SK-N-SH (cell line): ENCODE results near the gene CASKIN2. TPM values are rescaled to one million over a fixed set of nuclear protein-coding genes. Genes with fewer than 3 reads are reported as not detected.

ENCODE experiments used
- CTCF ChIA-PET: fragments of 300-600, 350-600 bp; formaldehyde crosslinking; extraction: SDS; loops from one replicate; lab custom pipeline; 2021; lab: Yijun Ruan, JAX
- POLR2A ChIA-PET: fragments of 350-600 bp; sonication (Branson Sonifier 250); formaldehyde crosslinking; extraction: SDS; loops from one replicate; lab custom pipeline; 2020; ENCODE audit warnings: antibody characterized with exemption, inconsistent platforms; lab: Yijun Ruan, JAX
- DNase-seq: peaks from one replicate; pipeline ENCODE4 v3.0.0; 2012
- H2AFZ ChIP-seq: fragments of 200-600 bp; sonication (generic); 2 replicates; pipeline ENCODE4 v1.8.1; 2016; ENCODE audit warnings: antibody characterized with exemption, mild to moderate bottlenecking, low read depth
- H3F3A ChIP-seq: fragments of 200-600 bp; sonication (generic); replicated peaks from 2 replicates; pipeline ENCODE3; 2016; ENCODE audit warnings: antibody characterized with exemption, mild to moderate bottlenecking; ENCODE audit not compliant: insufficient read depth
- H3K27ac ChIP-seq, 2 experiments: fragments of 200-500 bp in 1 of 2; fragments of 200-600 bp in 1 of 2; sonication (Bioruptor generic) in 1 of 2; sonication (generic), shearing (Covaris generic) in 1 of 2; 2 replicates each; pipeline versions ENCODE4 v1.5.1 to v1.6.1; 2014 to 2016; ENCODE audit warnings: low read depth in 2 of 2, inconsistent platforms in 1 of 2, low read length in 1 of 2, mild to moderate bottlenecking in 1 of 2, mixed read lengths in 1 of 2
- H3K27me3 ChIP-seq: fragments of 200-600 bp; sonication (generic), shearing (Covaris generic); 2 replicates; pipeline ENCODE4 v1.6.1; 2016; ENCODE audit warnings: mixed run types; ENCODE audit not compliant: insufficient read depth
- H3K36me3 ChIP-seq, 2 experiments: fragments of 200-500 bp in 1 of 2; fragments of 200-600 bp in 1 of 2; sonication (Bioruptor generic) in 1 of 2; sonication (generic) in 1 of 2; replicated peaks in 1 of 2; 2 replicates each; pipeline versions ENCODE3 to v1.5.1; 2014 to 2016; ENCODE audit warnings: low read length in 1 of 2, mild to moderate bottlenecking in 1 of 2; ENCODE audit not compliant: insufficient read depth in 2 of 2, control insufficient read depth in 1 of 2
- H3K4me1 ChIP-seq, 2 experiments: fragments of 200-500 bp in 1 of 2; fragments of 200-600 bp in 1 of 2; sonication (Bioruptor generic) in 1 of 2; sonication (generic), shearing (Covaris generic) in 1 of 2; 2 replicates each; pipeline versions ENCODE4 v1.5.1 to v1.6.1; 2014 to 2016; ENCODE audit warnings: low read depth in 1 of 2, low read length in 1 of 2, mixed run types in 1 of 2; ENCODE audit not compliant: insufficient read depth in 2 of 2, control insufficient read depth in 1 of 2
- H3K4me2 ChIP-seq: fragments of 200-600 bp; sonication (generic), shearing (Covaris generic); 2 replicates; pipeline ENCODE4 v1.6.1; 2017; ENCODE audit warnings: mixed run types
- H3K4me3 ChIP-seq, 2 experiments: fragments of 200-500 bp in 1 of 2; fragments of 200-600 bp in 1 of 2; sonication (Bioruptor generic) in 1 of 2; sonication (generic), shearing (Covaris generic) in 1 of 2; 2 replicates each; pipeline versions ENCODE4 v1.5.1 to v1.8.1; 2014 to 2016; ENCODE audit warnings: low read depth in 2 of 2, inconsistent platforms in 1 of 2, low read length in 1 of 2, mild to moderate bottlenecking in 1 of 2, mixed read lengths in 1 of 2, moderate library complexity in 1 of 2
- H3K79me2 ChIP-seq: fragments of 200-600 bp; sonication (generic); 2 replicates; pipeline ENCODE4 v1.8.1; 2017; ENCODE audit warnings: mild to moderate bottlenecking; ENCODE audit not compliant: insufficient read depth
- H3K9ac ChIP-seq: fragments of 200-600 bp; sonication (generic); 2 replicates; pipeline ENCODE4 v1.6.1; 2017; ENCODE audit warnings: mixed run types
- H3K9me2 ChIP-seq: fragments of 200-600 bp; sonication (generic); 2 replicates; pipeline ENCODE4 v1.6.1; 2017; ENCODE audit warnings: mixed run types
- H3K9me3 ChIP-seq: fragments of 200-600 bp; sonication (generic); 2 replicates; pipeline ENCODE4 v1.6.1; 2017; ENCODE audit warnings: mixed run types, mild to moderate bottlenecking, moderate library complexity
- H4K20me1 ChIP-seq: fragments of 200-600 bp; sonication (generic); 2 replicates; pipeline ENCODE4 v1.6.1; 2017; ENCODE audit warnings: mild to moderate bottlenecking, mixed run types; ENCODE audit not compliant: insufficient read depth
- ELF1 ChIP-seq: IDR thresholded peaks from 2 replicates; pipeline ENCODE4 v1.4.0; 2012
- EZH2phosphoT487 ChIP-seq: fragments of 200-600 bp; sonication (generic); IDR thresholded peaks from 2 replicates; pipeline ENCODE4 v1.6.1; 2017; ENCODE audit warnings: low read depth, mixed run types, mild to moderate bottlenecking, antibody characterized with exemption, moderate library complexity, borderline replicate concordance
- FOXJ3 ChIP-seq: sonication (generic); formaldehyde crosslinking; IDR thresholded peaks from 2 replicates; pipeline ENCODE4 v1.5.1; 2020; ENCODE audit warnings: mild to moderate bottlenecking, missing genetic modification reagents
- MEF2A ChIP-seq: IDR thresholded peaks from 2 replicates; pipeline ENCODE4 v1.4.0; 2012; ENCODE audit warnings: low read depth, borderline replicate concordance
- NFIC ChIP-seq: IDR thresholded peaks from 2 replicates; pipeline ENCODE4 v1.4.0; 2012; ENCODE audit warnings: borderline replicate concordance
- RAD21 ChIP-seq: IDR thresholded peaks from 2 replicates; pipeline ENCODE4 v1.6.1; 2012; ENCODE audit warnings: mild to moderate bottlenecking, low read length
- TCF12 ChIP-seq: IDR thresholded peaks from 2 replicates; pipeline ENCODE4 v1.4.0; 2012
- TEAD4 ChIP-seq: IDR thresholded peaks from 2 replicates; pipeline ENCODE4 v1.4.0; 2012; ENCODE audit warnings: mild to moderate bottlenecking, borderline replicate concordance; ENCODE audit not compliant: insufficient read depth
- WGBS: methylation state at CpG from one replicate; pipeline ENCODE4 v1.1.6; 2017; ENCODE audit warnings: low lambda C conversion rate; 5-methylcytosine and 5-hydroxymethylcytosine counted together
- polyA plus RNA-seq, 3 experiments: library from polyadenylated mRNA; depleted of rRNA; stranded (reverse); fragments of >200 nt; gene quantifications; 2 replicates each; pipeline ENCODE4 v1.2.3, GENCODE V29; 2012
- TF ChIP-seq, protein P1 (sequence below): IDR thresholded peaks from 2 replicates; pipeline ENCODE4 v1.4.0; 2012; ENCODE audit warnings: low read depth, borderline replicate concordance
- TF ChIP-seq, protein P2 (sequence below): IDR thresholded peaks from 2 replicates; pipeline ENCODE4 v1.4.0; 2012; ENCODE audit warnings: low read depth, borderline replicate concordance
- TF ChIP-seq, protein P3 (sequence below): IDR thresholded peaks from 2 replicates; pipeline ENCODE4 v1.6.1; 2012; ENCODE audit warnings: mild to moderate bottlenecking, low read depth, low read length, moderate library complexity
- TF ChIP-seq, protein P4 (sequence below): IDR thresholded peaks from 2 replicates; pipeline ENCODE4 v1.4.0; 2012; ENCODE audit warnings: low read depth
- TF ChIP-seq, protein P5 (sequence below): fragments of 150-350 bp; IDR thresholded peaks from 2 replicates; pipeline ENCODE4 v1.6.1; 2017; ENCODE audit warnings: antibody characterized with exemption, low read length, low read depth, borderline replicate concordance

Gene CASKIN2
- polyA plus RNA-seq, 1 of the 3 experiments (the other 2 are of a cell fraction), result 6.5 TPM

DNA sequence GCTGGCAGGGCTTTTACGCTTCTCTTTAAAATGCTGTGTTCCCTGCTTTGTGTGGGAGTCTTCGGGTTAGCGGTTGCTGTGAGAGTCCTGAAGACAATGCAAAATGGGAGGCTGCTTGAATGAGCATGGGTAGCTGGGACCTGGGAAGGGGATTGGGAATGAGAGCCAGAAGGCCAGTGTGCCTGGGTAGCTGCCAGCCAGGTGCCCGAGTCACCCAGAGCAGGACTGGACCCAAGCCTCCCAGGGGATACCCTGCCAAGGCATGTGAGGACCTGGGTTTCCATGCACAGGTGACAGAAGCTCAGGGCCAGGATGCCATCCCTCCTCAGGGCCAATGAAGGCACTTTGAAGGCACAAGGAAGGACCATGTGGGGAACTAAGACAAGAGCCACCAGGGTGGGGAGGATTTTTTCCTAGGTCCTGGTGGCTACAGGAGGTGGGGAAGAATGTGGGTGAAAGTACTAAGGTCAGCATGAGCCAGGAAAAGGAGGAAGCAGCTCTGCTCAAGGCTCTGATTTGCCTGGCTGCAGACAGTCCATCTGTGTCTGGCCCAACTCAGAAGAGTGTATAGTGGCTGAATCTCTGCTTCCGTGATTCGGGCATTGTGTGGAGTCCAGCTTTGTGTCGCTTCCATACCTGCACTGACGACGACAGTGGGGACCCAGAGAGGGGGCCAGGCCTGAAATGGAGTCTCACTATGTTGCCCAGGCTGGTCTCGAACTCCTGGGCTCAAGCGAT is 38.4 kb downstream of the CASKIN2 start:
- Histone ChIP-seq H3K79me2 (0 out of 2 replicates have a peak, but pooled peaks cover 8% of the 10 kb centered on the region), H3K4me3 (no peak overlapping the region), H2AFZ (no peak overlapping the region), H3K9me2 (no peaks in the 10 kb centered on the region), H3K27me3 (no peaks in the 10 kb centered on the region), H4K20me1 (peaks cover 24% of the 10 kb centered on the region; the same call in 1 of the 2 replicates), H3K27ac (no peak overlapping the region), H3K9me3 (no peaks in the 10 kb centered on the region), H3F3A (no peaks in the 10 kb centered on the region), H3K36me3 (peaks cover 18 to 27% of the 10 kb centered on the region in 2 experiments), H3K4me2 (no peak overlapping the region), H3K9ac (no peak overlapping the region), H3K4me1 (no peaks in the 10 kb centered on the region; a peak in 1 of 4 replicates)
- CTCF ChIA-PET, result interaction anchor here (0.8 to 1.8 kb wide), 6 partner anchors 8 to 276 kb away, joined by 3 to 6 read pairs (median 3); partner anchors contain the start of genes SMIM5 and TSEN54
- WGBS, result 88% methylated on average over 11 of the region's 11 CpGs
- no peak for TF ChIP-seq NFIC
- TF ChIP-seq ELF1, result no peak
- TF ChIP-seq, protein P1, sequence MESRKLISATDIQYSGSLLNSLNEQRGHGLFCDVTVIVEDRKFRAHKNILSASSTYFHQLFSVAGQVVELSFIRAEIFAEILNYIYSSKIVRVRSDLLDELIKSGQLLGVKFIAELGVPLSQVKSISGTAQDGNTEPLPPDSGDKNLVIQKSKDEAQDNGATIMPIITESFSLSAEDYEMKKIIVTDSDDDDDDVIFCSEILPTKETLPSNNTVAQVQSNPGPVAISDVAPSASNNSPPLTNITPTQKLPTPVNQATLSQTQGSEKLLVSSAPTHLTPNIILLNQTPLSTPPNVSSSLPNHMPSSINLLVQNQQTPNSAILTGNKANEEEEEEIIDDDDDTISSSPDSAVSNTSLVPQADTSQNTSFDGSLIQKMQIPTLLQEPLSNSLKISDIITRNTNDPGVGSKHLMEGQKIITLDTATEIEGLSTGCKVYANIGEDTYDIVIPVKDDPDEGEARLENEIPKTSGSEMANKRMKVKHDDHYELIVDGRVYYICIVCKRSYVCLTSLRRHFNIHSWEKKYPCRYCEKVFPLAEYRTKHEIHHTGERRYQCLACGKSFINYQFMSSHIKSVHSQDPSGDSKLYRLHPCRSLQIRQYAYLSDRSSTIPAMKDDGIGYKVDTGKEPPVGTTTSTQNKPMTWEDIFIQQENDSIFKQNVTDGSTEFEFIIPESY, result no peak
- TF ChIP-seq EZH2phosphoT487, result no peak
- TF ChIP-seq, protein P2, sequence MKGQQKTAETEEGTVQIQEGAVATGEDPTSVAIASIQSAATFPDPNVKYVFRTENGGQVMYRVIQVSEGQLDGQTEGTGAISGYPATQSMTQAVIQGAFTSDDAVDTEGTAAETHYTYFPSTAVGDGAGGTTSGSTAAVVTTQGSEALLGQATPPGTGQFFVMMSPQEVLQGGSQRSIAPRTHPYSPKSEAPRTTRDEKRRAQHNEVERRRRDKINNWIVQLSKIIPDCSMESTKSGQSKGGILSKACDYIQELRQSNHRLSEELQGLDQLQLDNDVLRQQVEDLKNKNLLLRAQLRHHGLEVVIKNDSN, result no peak
- TF ChIP-seq, protein P3, sequence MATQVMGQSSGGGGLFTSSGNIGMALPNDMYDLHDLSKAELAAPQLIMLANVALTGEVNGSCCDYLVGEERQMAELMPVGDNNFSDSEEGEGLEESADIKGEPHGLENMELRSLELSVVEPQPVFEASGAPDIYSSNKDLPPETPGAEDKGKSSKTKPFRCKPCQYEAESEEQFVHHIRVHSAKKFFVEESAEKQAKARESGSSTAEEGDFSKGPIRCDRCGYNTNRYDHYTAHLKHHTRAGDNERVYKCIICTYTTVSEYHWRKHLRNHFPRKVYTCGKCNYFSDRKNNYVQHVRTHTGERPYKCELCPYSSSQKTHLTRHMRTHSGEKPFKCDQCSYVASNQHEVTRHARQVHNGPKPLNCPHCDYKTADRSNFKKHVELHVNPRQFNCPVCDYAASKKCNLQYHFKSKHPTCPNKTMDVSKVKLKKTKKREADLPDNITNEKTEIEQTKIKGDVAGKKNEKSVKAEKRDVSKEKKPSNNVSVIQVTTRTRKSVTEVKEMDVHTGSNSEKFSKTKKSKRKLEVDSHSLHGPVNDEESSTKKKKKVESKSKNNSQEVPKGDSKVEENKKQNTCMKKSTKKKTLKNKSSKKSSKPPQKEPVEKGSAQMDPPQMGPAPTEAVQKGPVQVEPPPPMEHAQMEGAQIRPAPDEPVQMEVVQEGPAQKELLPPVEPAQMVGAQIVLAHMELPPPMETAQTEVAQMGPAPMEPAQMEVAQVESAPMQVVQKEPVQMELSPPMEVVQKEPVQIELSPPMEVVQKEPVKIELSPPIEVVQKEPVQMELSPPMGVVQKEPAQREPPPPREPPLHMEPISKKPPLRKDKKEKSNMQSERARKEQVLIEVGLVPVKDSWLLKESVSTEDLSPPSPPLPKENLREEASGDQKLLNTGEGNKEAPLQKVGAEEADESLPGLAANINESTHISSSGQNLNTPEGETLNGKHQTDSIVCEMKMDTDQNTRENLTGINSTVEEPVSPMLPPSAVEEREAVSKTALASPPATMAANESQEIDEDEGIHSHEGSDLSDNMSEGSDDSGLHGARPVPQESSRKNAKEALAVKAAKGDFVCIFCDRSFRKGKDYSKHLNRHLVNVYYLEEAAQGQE, result no peak
- no peak for TF ChIP-seq MEF2A
- TF ChIP-seq TCF12, result no peak
- TF ChIP-seq, protein P4, sequence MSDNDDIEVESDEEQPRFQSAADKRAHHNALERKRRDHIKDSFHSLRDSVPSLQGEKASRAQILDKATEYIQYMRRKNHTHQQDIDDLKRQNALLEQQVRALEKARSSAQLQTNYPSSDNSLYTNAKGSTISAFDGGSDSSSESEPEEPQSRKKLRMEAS, result no peak
- no peak for TF ChIP-seq TEAD4
- TF ChIP-seq, protein P5, sequence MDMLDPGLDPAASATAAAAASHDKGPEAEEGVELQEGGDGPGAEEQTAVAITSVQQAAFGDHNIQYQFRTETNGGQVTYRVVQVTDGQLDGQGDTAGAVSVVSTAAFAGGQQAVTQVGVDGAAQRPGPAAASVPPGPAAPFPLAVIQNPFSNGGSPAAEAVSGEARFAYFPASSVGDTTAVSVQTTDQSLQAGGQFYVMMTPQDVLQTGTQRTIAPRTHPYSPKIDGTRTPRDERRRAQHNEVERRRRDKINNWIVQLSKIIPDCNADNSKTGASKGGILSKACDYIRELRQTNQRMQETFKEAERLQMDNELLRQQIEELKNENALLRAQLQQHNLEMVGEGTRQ, result no peak
- no peak for TF ChIP-seq RAD21
- no peak for TF ChIP-seq FOXJ3 (CRISPR knock-in tag)
- DNase-seq, result no peak
- POLR2A ChIA-PET, result interaction anchor here (1.1 kb wide), 2 partner anchors 21 to 23 kb away, joined by 3 to 4 read pairs; partner anchors contain the start of gene TMEM94
